HG02870 (cell line): Measurements from ENCODE around the gene HMGXB3.

Source experiments
- ATAC-seq: cut with Tn5 transposase; IDR thresholded peaks from one replicate; pipeline ENCODE4 v1.9.1; 2021; ENCODE audit warnings: mild to moderate bottlenecking, moderate library complexity; ENCODE audit not compliant: unreplicated experiment

HMGXB3 gene

DNA sequence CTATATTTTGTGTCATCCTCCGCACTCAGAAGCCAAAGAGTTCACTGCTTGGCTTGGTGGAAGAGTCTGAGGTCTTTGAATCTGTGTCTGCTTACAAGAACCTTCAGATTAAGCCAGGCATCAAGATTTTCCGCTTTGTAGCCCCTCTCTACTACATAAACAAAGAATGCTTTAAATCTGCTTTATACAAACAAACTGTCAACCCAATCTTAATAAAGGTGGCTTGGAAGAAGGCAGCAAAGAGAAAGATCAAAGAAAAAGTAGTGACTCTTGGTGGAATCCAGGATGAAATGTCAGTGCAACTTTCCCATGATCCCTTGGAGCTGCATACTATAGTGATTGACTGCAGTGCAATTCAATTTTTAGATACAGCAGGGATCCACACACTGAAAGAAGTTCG lies 19.3 kb upstream of the HMGXB3 start:
- no peak for ATAC-seq

DNA sequence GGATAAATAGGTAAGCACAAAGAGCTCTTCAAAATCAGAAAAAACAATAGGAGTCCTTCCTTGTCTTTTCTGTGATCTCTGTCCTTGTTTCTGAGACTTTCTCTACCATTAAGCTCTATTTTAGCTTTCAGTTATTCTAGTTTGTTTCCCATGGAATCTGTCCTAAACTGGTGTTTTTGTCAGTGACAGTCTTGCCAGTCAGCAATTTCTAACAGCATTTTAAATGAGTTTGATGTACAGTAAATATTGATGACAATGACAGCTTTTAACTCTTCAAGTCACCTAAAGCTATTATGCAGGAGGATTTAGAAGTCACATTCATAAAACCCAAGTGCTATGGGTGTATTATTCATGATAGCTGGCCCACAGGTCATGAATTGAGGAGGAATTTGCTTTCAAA lies 18.0 kb upstream of the HMGXB3 start:
- ATAC-seq, result no peak

DNA sequence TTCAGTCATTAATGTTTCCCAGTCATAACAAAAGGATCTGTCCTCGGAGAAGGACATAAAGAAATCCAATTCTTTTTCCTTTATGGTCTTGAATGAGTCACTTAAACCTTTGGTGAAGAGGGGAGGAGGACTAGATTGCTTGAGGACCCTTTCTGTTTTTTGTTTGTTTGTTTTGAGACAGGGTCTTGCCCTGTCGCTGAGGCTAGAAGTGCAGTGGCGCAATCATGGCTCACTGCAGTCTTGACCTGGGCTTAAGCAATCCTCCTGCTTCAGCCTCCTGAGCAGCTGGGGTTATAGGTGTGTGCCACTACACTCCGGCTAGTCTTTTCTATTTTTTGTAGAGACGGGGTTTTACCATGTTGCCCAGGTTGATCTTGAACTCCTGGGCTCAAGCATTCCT lies 12.4 kb upstream of the HMGXB3 start:
- no peak for ATAC-seq

DNA sequence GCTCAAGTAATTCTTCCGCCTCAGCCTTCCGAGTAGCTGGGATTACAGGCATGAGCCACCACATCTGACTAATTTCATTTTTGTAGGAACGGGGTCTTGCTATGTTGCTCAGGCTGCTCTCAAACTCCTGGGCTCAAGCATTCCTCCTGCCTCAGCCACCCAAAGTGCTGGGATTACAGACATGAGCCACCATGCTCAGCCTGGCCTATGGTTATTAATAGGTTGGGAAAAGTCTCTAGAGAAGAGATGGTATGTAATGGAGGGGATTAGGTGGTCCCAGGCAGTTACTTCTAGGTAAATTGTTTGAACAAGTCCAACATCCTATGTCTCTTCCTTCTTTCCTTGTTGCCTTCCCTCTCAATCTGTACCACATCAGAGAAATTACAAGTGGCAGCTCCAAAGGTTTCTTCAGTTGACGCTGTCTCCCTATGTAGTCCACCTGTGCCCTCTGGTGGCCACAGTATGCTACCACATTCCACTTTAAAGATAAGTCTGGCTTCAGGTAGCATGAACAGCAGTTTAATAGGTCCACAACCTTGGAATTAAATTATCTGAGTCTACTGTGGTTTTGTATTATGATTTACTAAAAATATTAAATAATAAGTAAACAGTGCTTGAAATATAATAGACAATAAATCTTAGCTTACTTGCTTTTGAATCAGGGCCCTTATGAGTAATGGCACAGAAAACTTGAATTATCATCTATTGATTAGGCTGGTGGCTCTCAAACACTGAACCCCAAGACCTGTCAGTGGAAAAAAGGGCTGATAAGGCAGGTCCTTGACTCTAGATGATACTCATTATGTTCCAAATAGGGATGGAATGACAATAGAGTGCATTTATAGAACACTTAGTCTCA lies 9.8 kb upstream of the HMGXB3 start:
- peak; percentile 83 for ATAC-seq

DNA sequence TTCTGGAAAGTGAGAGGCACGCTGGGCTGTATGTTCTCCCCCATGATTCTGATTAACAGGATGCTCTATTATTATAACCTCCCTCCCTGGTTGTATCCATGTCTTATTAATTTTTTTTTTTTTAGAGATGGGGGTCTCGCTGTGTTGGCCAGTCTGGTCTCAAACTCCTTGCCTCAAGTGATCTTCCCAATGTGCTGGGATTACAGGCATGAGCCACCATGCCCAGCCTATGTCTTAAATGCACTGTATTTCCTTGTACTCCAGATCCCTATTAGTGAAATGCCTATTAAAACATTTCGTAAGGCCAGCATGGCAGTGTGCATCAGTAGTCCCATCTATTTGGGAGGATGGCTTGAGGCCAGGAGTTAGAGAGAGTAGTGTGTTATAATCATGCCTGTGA lies 7.1 kb upstream of the HMGXB3 start:
- no peak for ATAC-seq

DNA sequence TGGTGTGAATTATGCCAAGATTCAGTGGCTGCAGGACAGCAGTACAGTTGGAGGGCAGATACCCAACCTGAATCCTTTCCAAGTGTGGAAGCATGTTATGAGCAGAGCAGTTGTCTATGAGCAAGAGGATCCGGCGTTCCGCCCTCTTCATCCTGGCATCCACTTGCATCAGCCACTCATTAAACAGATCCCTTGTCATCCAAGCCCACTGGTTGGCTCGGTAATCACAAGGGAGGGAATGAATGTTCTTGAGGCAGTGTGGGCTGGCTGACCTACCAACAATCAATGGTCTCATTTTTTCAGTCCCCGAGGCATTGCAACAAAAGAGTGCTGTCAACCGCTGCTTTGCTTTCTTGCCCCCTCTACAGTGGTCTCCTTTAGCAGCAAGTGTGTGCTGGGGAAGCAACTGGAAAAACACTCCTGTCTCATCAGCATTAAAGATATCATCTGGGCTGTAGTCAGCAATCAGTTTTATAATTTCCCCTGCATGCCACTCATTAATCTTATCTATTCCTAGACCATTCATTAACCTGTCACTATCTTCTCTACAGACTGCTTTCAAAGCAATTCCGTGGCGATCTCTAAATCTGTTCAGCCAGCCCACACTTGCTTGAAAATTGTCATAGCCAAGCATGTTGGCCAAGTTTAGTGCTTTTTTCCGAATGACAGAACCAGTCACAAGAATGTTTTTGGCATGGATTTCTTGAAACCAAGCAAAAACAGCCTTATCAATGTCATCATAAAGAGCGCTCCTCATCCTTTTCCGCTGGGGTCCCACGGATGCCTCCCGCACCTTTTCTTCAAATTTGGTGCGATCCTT lies 4.9 kb upstream of the HMGXB3 start:
- no peak for ATAC-seq

DNA sequence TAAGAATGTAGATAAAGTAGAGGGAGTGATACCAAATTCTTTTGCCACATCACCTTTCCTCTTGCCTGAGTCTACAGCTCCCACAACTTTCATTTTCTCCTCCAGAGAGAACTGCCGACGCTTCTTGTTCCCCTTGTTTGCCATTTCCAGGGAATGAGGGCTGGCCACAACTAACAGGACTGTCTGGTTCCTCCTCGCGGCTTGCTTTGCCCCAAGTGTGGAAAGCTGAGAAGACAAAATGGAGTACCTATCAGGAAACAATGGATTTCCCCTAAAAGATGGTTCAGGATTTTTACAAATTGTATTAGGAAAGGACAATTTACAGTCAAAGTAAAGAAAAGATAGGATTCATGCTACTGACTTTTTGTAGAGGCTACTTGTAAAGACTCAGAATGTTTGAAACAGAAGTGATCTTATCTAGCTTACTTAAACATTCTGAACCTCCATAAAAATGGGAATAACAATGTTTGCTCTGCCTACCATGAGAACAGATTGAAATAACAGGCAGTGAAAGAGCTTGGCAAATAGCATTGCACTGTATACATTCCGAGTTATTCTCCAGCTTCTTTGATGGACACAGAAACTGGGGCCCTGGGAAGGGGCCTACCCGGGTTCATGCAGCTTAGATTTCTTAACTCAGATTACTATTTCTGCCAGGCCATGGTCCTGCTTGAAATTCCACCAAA lies 4.2 kb upstream of the HMGXB3 start:
- ATAC-seq, result no peak

DNA sequence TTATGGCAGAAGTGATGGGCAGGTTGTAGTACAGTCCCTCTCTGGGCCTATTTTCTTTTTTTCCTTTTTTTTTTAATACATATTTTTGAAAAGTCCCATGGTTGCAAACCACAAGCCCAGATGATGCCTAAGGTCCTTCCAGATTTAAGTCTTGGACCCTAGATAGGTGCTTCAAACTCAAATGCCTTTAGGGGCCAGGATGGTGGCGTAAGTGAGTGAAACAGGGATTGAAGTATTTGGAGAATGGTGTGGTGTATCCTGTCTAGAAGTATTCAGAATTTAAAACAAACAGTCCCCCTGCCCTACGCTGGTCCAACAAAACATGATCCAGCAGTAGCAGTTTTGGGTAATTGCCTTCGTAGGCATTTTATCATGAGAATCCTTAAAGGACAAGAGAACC lies 2.3 kb upstream of the HMGXB3 start:
- ATAC-seq, result no peak

DNA sequence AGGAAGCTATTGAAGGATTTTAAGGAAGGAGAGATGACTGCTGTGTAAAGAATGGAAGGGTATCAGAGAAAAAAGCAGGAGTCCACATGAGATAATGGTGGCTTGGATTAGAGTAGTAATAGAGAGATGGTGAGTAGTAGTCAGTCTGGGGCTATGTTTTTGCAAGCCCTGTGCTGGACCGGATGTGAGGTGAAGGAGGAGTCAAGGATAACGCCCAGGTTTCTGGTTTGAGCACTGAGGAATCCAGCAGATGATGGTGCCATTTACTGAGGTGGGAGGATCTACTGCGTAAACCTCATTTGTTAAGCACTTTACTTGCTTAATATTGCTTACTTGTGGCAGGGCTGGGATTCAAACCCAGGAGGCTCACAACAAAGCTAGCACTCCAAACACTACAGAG lies 1.2 kb upstream of the HMGXB3 start:
- no peak for ATAC-seq

DNA sequence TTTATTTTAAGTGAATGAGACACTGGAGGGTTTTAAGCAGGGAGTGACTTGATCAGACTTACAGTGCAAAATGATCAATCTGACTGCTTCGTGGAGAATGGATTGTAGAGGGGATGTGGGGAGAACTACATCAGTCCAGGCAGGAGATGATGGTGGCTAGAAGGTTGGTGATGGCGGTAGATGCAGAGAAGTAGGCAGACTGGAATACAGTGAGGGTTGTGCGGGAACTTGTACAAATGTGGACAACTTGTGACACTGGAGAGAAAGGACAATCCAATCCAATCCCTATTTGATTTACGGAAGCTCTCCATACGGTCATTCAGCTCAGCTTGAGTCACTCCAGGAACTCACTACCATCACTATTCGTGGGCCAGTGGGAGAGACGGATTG lies 678 bp upstream of the HMGXB3 start:
- no peak for ATAC-seq

DNA sequence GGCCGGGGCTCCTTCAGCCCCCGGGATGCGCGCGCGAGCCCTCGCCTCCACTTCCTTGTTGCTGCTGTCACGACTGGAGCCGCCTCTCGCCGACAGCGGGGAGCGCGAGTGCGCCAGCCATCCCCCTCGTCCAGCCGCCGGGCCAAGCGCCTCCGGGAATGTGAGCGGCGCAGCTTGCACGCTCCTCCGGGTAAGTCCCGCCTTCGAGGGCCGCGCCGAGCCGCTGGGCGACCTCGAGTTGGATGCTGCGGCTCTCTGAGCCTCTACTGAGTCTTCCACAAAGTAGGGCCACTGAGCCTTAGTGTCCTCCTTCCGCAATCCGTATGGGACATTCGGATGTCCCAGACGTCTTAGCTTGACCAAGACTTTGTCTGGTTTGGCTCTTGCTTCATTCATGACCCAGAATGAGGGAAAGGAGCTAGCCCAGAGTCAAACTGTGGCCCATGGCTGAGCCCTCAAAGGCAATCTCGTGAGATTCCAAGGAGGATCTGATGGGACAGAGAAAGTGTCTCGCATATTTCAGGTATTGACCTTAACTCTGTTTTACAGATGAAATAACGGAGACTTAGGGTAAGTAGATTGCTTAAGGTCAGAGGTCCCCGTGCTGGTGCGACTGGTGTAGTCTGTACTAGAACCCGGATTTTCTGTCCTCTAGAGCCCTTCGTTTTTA lies 586 bp downstream of the HMGXB3 start:
- no peak for ATAC-seq

DNA sequence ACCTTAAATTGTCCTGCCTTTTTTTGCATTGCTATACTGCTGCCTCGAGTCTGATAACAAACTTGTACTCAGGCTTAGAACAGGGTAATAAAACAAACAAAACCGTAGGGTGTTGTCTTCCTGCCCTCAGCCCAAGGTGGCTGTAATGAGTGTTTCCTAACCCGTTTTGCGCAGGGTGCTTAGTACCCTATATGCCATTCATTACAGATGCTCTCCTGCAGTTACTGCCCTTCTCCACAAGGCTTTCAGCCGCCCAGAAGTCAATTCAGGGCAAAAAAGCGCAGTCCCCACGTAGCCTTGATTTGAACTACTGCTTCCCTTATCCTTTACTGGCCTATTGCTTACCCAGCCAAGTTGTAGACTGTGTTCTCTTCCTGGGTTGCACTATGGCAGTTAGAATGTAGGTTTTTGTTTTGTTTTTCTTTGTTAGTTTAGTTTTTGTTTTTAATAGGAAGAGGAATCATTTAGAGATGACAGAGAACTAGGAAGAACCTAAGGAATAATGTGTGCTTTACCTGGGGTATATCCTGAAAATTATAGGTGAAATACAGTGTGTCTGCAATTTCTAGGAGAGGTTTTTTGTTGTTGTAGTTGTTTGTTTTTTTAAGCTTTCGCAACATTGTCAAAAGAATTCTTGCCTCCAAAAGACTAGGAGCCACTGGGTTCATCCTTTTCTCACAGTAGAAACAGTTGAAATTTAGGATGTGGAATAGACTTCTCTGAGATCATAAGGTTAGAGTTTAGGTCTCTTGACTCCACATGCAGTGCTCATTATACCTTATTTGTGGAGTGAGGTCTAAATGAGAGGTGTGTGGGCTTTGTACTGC lies 1.3 kb downstream of the HMGXB3 start:
- peak; percentile 40 for ATAC-seq

DNA sequence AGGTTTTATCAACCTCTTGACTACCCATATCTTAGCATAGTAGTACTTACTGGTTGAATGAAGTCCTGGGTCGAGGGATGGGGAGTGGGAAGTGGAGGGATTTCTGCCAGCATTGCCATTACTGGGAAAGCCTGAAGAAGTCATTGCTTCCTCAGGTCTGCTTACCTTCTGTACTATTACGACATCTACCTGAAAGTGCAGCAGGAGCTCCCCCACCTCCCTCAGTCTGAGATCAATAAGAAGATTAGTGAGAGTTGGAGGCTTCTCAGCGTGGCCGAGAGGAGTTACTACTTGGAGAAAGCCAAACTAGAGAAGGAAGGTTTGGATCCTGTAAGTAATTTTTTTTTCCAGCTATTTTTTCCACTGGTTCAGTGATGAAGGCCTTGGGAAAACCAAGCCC lies 5.8 kb downstream of the HMGXB3 start:
- no peak for ATAC-seq

DNA sequence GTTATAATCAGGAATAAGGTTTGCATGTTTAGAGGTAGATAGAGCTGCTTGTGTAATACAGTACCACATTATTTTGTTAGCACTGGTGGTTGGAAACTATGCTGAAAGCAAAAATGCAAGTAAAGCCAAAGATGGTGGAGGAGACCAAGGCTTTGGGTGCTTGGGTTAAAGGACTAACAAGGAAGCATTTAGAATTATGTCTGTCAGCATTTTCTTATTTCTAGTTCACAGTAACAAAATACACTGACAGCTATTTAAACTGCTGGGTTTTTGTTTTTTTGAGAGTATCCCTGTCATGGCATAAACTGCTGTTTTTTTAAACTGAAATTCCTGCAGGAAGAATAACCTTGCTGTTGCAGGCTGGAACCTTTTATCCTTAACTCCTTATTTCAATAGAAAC lies 6.5 kb downstream of the HMGXB3 start:
- ATAC-seq, result no peak

DNA sequence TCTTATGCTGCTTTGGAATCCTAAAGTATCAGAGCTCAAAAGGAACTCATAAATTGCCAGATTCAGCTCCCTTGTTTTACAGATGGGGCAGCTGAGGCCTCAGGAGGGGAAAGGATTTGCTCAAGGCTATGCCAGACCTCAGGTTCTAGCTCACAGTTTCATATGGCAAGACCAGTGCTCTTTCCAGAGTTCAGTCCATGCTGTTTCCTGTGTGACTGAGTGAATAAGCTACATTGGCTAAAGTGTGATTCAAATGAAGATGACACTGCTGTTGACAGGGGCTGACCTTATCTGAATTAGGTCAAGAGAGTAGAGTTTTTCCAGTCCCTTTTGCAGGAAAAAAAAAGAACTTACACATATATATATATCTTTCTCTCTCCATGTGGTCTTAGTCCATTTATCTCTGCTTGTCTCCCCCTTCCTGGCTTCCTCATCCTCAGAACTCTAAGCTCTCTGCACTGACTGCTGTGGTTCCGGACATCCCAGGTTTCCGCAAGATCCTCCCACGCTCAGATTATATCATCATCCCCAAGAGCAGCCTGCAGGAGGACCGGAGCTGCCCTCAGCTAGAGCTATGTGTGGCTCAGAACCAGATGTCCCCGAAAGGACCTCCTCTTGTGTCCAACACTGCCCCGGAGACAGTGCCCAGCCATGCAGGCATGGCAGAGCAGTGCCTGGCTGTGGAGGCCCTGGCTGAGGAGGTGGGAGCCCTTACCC lies 9.3 kb downstream of the HMGXB3 start:
- no peak for ATAC-seq

DNA sequence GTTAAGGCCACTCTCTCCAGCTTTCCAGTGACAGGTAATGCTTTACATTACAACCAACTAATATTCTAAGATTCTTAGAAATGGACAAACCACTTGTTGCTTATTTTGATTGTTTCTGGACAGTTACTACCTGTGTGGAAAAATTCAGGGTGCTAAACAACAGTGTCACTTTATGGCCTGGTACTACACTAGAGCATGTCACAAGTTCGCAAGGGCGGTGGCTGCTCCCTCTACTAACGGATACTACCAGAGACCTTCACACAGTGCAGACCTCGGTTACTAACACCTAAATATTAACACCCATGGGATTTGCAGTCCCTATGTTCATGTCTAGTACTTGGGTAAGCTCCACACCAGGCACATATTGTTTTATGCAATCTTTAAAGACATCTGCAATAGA lies 13.4 kb downstream of the HMGXB3 start:
- ATAC-seq, result no peak

DNA sequence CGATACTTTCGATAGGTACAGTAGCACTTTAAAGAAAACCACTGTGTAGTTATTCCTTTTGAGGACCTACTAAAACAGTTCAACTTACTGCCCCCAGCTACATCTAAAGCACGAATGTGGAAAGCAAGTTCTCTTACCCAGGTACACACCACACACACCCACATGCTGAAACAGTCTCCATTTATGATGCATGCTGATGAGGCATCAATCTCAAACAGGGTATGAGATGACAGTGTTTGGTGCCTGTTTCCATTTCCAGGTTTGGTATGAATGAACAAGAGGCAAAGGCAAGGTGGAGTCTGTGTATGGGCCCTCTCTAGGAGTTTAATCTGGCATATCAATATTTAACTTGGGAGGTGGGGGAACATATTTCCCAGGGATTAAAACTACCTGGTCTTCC lies 13.9 kb downstream of the HMGXB3 start:
- no peak for ATAC-seq

DNA sequence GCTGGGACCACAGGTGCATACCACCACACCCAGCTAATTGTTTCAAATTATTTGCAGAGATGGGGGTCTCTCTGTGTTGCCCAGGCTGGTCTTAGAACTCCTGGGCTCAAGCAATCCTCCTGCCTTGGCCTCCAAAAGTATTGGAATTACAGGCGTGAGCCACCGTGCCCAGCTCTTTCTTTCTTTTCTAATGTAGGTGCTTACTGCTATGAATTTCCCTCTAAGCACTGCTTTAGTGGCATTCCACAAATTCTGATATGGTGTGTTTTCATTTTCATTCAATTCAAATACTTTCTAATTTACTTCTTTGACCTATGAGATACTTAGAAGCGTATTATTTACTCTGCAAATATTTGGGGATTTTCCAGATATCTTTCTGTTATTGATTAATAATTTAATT lies 14.9 kb downstream of the HMGXB3 start:
- ATAC-seq, result no peak

DNA sequence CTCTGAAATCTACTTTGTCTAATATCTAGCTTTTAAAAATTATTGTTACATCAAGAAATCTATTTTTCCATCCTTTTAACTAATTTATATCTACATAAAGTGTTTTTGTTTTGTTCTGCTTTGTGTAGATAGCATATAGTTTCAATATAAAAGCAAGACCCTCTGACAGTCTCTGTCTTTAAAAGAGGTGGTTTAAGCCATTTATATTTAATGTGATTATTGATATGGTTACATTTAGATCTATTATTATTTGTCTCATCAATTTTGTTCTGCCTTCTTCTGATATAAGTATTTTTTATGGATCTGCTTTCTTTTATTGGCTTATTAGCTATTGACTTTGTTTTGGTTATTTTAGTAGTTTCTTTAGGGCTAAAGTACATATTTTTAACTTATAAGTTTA lies 16.0 kb downstream of the HMGXB3 start:
- no peak for ATAC-seq
